Heart left ventricle (tissue), 13 donors: ENCODE results near the gene RXFP1.

ENCODE experiments used
- POLR2A ChIP-seq, 2 donors: fragments of 450-650 bp; IDR thresholded peaks; one replicate each; pipeline ENCODE4 v1.6.1; 2017; ENCODE audit warnings: antibody characterized with exemption in 2 of 2, mild to moderate bottlenecking in 2 of 2, moderate library complexity in 2 of 2
- TF ChIP-seq, protein P1 (sequence below), 12 donors: fragments of 200-600 bp; sonication (generic) in 4 of 12; IDR thresholded peaks; one replicate each; pipeline versions ENCODE4 v1.5.0 to v1.8.0; 2018 to 2022; ENCODE audit warnings: antibody characterized with exemption in 12 of 12, mild to moderate bottlenecking in 5 of 12
- donor health status: ischemic (EF 13 %, LVEDD 7.1; RV severe dilation, severe dysfunction).
- donor health status: DM: no; HTN: yes; CAD: no.
- donor health status: DM: no; HTN: no; CAD: no.
- donor health status: ischemic (EF 25% LVEDD 6.9; RV normal size, moderate dysfunction).
- donor health status: ischemic (EF 25% LVEDD 5.7; RV mildly dilated, moderate dysfunction).
- donor health status: ischemic (EF 35%, LVEDD 5.7; RV mildly dilated, moderate dysfunction).
- donor health status: nonischemic (EF 11% LVEDD 7.7; RV severe dilation, severe dysfunction).
- donor health status: DM: yes; HTN: yes; CAD: no.
- donor health status: PGD.
- donor health status: ischemic (EF 29% LVEDD 5.4; RV normal size, mild dysfunction).
- donor health status: nonischemic (EF 23%, LVEDD 6.1; RV moderate dilation, normal function).

DNA sequence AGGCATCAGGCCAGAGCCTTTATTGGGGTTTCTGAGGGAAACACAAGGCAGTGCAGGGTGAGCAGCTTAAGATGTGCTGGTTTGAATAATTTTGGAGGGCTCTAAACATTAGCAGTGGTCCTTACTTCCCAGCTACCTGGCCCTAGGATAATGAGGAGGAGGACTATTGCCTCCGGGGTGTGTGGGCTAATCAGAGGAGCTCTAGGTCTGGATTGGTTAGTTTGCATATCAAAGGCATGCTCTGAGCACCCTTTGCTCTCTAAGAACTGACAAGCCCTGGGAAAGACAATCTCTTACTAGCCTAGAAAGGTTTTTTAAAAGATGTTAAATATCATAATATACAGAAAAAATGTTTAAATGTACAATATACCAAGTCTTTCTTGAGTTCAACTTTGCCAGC is 58.4 kb downstream of the RXFP1 start:
- TF ChIP-seq, protein P1, sequence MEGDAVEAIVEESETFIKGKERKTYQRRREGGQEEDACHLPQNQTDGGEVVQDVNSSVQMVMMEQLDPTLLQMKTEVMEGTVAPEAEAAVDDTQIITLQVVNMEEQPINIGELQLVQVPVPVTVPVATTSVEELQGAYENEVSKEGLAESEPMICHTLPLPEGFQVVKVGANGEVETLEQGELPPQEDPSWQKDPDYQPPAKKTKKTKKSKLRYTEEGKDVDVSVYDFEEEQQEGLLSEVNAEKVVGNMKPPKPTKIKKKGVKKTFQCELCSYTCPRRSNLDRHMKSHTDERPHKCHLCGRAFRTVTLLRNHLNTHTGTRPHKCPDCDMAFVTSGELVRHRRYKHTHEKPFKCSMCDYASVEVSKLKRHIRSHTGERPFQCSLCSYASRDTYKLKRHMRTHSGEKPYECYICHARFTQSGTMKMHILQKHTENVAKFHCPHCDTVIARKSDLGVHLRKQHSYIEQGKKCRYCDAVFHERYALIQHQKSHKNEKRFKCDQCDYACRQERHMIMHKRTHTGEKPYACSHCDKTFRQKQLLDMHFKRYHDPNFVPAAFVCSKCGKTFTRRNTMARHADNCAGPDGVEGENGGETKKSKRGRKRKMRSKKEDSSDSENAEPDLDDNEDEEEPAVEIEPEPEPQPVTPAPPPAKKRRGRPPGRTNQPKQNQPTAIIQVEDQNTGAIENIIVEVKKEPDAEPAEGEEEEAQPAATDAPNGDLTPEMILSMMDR (IDR thresholded peaks at IDR 0.05), result no peak
- TF ChIP-seq POLR2A (IDR thresholded peaks at IDR 0.05), result no peak
